HEK293 (cell line): Measurements from ENCODE around the gene FKBP3.

ENCODE experiments used
- CTCF ChIP-seq: fragments of 450-650 bp; formaldehyde crosslinking; IDR thresholded peaks from 2 replicates; pipeline ENCODE4 v1.5.1; 2016; ENCODE audit warnings: missing biosample characterization, missing genetic modification characterization
- REST ChIP-seq: fragments of 450-650 bp; formaldehyde crosslinking; IDR thresholded peaks from 2 replicates; pipeline ENCODE4 v1.5.1; 2016; ENCODE audit warnings: missing biosample characterization, missing genetic modification characterization
- ZNF114 ChIP-seq: fragments of 450-650 bp; formaldehyde crosslinking; IDR thresholded peaks from 2 replicates; pipeline ENCODE4 v1.5.0; 2017; ENCODE audit warnings: missing biosample characterization, missing genetic modification characterization
- ZNF174 ChIP-seq: fragments of 450-650 bp; formaldehyde crosslinking; IDR thresholded peaks from 2 replicates; pipeline ENCODE4 v1.5.0; 2017; ENCODE audit warnings: missing biosample characterization, mild to moderate bottlenecking, missing genetic modification characterization
- ZSCAN5A ChIP-seq: fragments of 450-650 bp; formaldehyde crosslinking; IDR thresholded peaks from 2 replicates; pipeline ENCODE4 v1.5.1; 2016; ENCODE audit warnings: missing biosample characterization, missing genetic modification characterization

- TF ChIP-seq CTCF (tag by site-specific recombination) = no peak
- no peak for TF ChIP-seq ZSCAN5A
- no peak for TF ChIP-seq ZNF114 (tag by site-specific recombination)
- no peak for TF ChIP-seq ZNF174 (tag by site-specific recombination)
- TF ChIP-seq REST = no peak
Observed at GRCh38 chr14:45072126-45072525, 62.2 kb downstream of the FKBP3 start.
